ENCODE results near the gene ARHGEF6.

GRCh38 chrX:136761421-136761820, 19.3 kb downstream of the ARHGEF6 start:
- TF ChIP-seq REST (IDR thresholded peaks at IDR 0.05; ENCODE audit: insufficient read depth in 1 of 2, low read depth in 2 of 2, low read length in 2 of 2) (no peak), SIN3A (IDR thresholded peaks at IDR 0.05; ENCODE audit: borderline replicate concordance, insufficient read depth, low read length) (no peak), POLR2AphosphoS5 (IDR thresholded peaks at IDR 0.05; ENCODE audit: low read depth, low read length) (no peak), FOXP2 (optimal IDR thresholded peaks at IDR 0.05; ENCODE audit: borderline replicate concordance, extremely low read depth, extremely low read length, insufficient read depth) (no peak), TAF1 (IDR thresholded peaks at IDR 0.05; ENCODE audit: borderline replicate concordance, insufficient read depth, low read length) (no peak)
